GM21528 (cell line): ENCODE measurements around the gene PITPNM1.
A peak's percentile ranks its signal among the peaks of the same experiment; 100 is the strongest.
"Not testable (repeated sequence)": the region's sequence is repeated elsewhere in the genome, so short reads cannot be mapped to it uniquely, and the experiment has no call there.

ENCODE experiments used
- ATAC-seq: cut with Tn5 transposase; IDR thresholded peaks from one replicate; pipeline ENCODE4 v1.9.1; 2021; ENCODE audit warnings: mild to moderate bottlenecking, moderate library complexity; ENCODE audit not compliant: unreplicated experiment, low FRiP score

The PITPNM1 gene

GRCh38 chr11:67523556-67524479 lies 18.7 kb upstream of the PITPNM1 start:
- no peak for ATAC-seq

- ATAC-seq: no peak
These were observed 17.8 kb upstream of the PITPNM1 start, which contains the start of gene CABP2 for GRCh38 chr11:67522844-67523555. Gene CABP2 (minus strand): TSS chr11:67523446. CDS start chr11:67523326, 120 bp downstream.

- ATAC-seq: no peak
These were observed 17.2 kb upstream of the PITPNM1 start for GRCh38 chr11:67522338-67522737.

- no peak for ATAC-seq
These were observed 16.8 kb upstream of the PITPNM1 start for GRCh38 chr11:67521924-67522323.

GRCh38 chr11:67520856-67521824 lies 16.0 kb upstream of the PITPNM1 start:
- no peak for ATAC-seq

GRCh38 chr11:67519726-67520125 lies 14.6 kb upstream of the PITPNM1 start:
- ATAC-seq: no peak

GRCh38 chr11:67517784-67518552 lies 12.8 kb upstream of the PITPNM1 start:
- no peak for ATAC-seq

- no peak for ATAC-seq
These were observed 11.6 kb upstream of the PITPNM1 start for GRCh38 chr11:67516806-67517205.

- ATAC-seq: no peak
These were observed 9.0 kb upstream of the PITPNM1 start for GRCh38 chr11:67514116-67514515.

- not testable (repeated sequence) for ATAC-seq
These were observed 6.4 kb upstream of the PITPNM1 start for GRCh38 chr11:67511558-67511957.

- no peak for ATAC-seq
These were observed 4.8 kb upstream of the PITPNM1 start for GRCh38 chr11:67510023-67510345.

GRCh38 chr11:67508486-67509121 lies 3.4 kb upstream of the PITPNM1 start:
- ATAC-seq: peak; percentile 33

- ATAC-seq: peak; percentile 59
These were observed 2.8 kb upstream of the PITPNM1 start, which contains the start of gene CDK2AP2 for GRCh38 chr11:67507864-67508485. Gene CDK2AP2 (minus strand): TSS chr11:67508162. CDS start chr11:67508082, 80 bp downstream.

GRCh38 chr11:67507242-67507863 lies 2.2 kb upstream of the PITPNM1 start:
- ATAC-seq: no peak

- no peak for ATAC-seq
These were observed 1.4 kb upstream of the PITPNM1 start for GRCh38 chr11:67506426-67507051.

- ATAC-seq: no peak
These were observed 638 bp upstream of the PITPNM1 start for GRCh38 chr11:67505605-67506396.
